Mammary epithelial cell (primary cell): ENCODE results near the gene CTNNB1.

Experiments
- EZH2 ChIP-seq: IDR thresholded peaks from 2 replicates; pipeline ENCODE4 v1.6.1; 2012; ENCODE audit warnings: low read length, inconsistent platforms, borderline replicate concordance
- TF ChIP-seq, protein P1 (sequence below), 2 donors: IDR thresholded peaks in 1 of 2; conservative IDR thresholded peaks in 1 of 2; 2 replicates each; pipeline ENCODE4 v1.5.1; 2011 to 2012; ENCODE audit warnings: inconsistent platforms in 2 of 2, low read length in 2 of 2, mild to moderate bottlenecking in 2 of 2, control low read depth in 1 of 2, low read depth in 1 of 2; ENCODE audit not compliant: insufficient read depth in 1 of 2; ENCODE audit errors: extremely low read depth in 1 of 2

GRCh38 chr3:41243183-41243582 is 43.9 kb downstream of the CTNNB1 start:
- TF ChIP-seq, protein P1, sequence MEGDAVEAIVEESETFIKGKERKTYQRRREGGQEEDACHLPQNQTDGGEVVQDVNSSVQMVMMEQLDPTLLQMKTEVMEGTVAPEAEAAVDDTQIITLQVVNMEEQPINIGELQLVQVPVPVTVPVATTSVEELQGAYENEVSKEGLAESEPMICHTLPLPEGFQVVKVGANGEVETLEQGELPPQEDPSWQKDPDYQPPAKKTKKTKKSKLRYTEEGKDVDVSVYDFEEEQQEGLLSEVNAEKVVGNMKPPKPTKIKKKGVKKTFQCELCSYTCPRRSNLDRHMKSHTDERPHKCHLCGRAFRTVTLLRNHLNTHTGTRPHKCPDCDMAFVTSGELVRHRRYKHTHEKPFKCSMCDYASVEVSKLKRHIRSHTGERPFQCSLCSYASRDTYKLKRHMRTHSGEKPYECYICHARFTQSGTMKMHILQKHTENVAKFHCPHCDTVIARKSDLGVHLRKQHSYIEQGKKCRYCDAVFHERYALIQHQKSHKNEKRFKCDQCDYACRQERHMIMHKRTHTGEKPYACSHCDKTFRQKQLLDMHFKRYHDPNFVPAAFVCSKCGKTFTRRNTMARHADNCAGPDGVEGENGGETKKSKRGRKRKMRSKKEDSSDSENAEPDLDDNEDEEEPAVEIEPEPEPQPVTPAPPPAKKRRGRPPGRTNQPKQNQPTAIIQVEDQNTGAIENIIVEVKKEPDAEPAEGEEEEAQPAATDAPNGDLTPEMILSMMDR (conservative IDR thresholded peaks at IDR 0.05 in 1 of 2, IDR thresholded peaks at IDR 0.05 in 1 of 2; ENCODE audit: extremely low read depth in 1 of 2, insufficient read depth in 1 of 2, low read depth in 1 of 2, low read length in 2 of 2), result no peak
- no peak for TF ChIP-seq EZH2
